Activated T-cell treated with anti-CD3 and anti-CD28 coated beads for 24 hours (primary cell): ENCODE measurements around the gene C1QTNF8.
"Not testable (repeated sequence)": the region's sequence is repeated elsewhere in the genome, so short reads cannot be mapped to it uniquely, and the experiment has no call there.

Source experiments
- DNase-seq: peaks from one replicate; pipeline ENCODE4 v3.0.0-alpha.2; 2020; ENCODE audit warnings: low read depth

Gene C1QTNF8

DNA sequence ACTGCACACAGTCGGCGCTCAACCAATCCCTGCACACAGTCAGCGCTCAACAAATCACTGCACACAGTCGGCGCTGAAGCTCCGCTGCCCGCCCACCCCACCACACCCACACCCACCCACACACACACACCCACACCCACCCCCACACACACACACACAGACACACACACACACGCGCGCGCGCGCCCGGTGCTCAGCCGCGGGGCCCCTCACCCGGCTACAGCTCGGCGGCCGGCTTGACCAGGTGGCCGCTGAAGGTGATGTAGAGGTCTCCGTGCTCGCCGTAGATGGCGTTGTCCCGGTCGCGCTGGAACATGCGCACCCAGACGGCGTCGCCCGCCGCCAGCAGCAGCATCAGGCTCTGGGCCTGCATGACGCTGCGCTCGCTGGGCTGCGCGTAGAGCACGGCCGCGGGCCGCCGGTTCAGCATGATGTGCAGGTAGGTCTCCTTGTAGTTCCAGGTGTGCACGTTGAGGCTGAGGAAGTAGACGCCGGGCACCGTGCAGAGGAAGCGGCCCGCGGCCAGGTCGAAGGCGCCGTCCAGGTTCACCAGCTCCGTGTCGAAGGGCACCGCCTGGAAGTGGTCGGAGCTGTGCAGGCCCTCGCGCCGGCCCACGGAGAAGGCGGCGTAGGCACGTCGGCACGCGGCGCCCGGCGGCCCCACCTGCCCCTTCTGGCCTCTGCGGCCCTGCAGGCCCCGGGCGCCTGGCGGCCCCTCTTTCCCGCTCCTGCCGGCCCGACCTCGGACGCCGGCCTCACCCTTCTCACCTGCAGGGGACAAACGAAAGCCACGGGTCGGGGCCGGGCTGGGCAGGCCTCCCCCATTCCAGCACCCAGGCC, 2.5 kb downstream of the C1QTNF8 start:
- DNase-seq, result no peak

DNA sequence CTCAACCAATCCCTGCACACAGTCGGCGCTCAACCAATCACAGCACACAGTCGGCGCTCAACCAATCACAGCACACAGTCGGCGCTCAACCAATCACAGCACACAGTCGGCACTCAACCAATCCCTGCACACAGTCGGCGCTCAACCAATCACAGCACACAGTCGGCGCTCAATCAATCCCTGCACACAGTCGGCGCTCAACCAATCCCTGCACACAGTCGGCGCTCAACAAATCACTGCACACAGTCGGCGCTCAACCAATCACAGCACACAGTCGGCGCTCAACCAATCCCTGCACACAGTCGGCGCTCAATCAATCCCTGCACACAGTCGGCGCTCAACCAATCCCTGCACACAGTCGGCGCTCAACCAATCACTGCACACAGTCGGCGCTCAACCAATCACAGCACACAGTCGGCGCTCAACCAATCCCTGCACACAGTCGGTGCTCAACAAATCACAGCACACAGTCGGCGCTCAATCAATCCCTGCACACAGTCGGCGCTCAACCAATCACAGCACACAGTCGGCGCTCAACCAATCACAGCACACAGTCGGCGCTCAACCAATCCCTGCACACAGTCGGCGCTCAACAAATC, 3.3 kb downstream of the C1QTNF8 start:
- DNase-seq, result not testable (repeated sequence)

DNA sequence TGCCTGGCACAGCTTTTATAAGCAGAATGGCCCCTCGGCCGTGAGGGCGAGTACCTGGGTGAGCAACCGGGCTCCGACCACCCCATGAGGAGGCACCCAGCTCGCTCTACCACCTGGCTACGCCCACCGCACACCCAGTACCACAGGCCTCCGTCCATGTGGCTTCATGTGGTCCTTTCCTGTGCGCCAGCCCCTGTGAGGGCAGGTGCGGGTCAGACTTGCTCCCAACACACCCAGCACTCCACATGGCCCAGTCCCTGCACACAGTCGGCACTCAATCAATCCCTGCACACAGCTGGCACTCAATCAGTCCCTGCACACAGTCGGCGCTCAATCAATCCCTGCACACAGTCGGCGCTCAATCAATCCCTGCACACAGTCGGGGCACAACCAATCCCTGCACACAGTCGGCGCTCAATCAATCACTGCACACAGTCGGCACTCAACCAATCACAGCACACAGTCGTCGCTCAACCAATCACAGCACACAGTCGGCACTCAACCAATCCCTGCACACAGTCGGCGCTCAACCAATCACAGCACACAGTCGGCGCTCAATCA, 4.0 kb downstream of the C1QTNF8 start:
- no peak for DNase-seq

DNA sequence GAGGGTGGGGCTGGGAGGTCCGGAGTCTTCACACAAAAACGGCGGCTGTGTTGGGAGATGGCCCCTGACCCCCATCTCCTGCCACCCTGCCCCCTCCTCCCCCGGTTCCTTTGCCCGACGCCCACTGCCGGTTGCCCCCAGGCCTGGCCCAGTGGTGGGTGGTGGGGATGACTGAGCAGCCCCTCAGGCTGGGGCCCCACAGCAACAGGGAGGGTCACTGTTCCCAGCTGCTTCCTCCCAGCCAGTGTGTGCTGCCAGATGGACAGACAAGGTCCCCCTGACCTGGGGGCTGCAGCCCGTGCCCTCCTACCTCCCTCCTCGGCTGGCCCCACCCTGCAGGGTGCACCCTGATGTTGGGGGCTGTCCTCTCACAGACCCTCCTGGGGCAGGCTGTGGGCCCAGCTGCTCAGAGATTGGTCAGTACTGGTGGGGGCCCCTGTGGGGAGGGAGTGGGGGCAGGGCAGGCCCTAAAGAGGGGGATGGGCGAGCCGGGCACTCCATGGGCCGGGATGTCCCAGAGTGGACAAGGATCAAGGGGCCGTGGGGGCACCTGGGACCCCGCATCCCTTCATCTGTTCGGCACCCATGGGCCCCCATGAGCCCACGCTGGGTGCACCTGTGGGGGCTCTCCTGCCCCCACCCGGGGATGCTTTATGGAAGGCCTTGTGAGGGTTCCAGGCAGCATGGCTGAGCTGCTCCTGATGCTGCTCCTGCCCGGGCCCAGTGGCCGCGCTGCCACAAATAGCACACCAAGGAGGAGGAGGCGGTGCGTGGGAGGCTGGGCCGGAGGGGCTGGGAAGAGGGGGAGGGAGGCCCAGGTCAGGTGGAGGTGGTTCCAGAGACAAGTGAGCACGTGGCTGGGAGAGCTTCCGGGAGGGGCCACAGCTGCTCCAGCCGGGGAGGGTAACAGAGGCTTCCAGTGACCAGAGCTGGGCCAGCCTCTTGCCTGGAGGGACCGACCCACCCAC, 5.1 kb downstream of the C1QTNF8 start:
- no peak for DNase-seq

DNA sequence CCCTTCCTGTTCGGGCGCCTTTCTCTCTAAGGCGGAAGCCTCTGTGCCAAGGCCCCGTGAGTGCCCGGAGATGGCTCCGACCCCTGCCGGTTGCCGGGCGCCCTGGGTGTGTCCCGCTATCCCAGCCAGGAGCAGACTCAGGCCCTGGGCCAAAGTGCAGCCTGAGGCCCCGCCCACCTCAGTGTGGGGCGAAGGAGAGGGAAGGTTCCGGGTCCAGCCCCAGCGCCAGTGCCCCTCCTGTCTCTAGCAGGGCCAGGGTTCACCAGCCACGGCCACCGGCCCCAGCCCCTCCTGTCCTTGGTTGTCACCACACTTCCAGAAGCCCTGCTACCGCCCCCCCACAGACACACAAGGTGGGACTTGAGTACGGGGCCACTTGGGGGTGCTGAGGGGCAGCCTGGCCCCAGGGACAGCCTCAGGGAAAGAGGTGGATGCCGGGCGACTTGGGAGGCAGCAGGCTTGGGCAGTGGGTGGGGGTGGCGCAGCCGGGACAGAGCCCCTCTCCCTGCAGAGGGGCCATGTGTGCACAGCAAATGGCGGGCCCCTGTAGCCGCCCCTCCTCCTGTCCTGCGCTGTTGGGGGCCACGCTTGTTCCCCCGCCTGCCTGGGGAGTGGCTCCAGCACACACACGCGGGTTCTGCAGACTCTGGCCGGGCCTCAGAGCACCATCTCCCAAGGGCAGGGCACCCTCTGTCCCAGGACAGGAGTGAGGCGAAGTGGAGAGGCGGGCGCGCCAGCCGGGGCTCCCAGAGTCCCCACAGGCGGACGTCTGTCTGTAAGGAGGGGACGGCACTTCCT, 6.0 kb downstream of the C1QTNF8 start:
- DNase-seq, result no peak

DNA sequence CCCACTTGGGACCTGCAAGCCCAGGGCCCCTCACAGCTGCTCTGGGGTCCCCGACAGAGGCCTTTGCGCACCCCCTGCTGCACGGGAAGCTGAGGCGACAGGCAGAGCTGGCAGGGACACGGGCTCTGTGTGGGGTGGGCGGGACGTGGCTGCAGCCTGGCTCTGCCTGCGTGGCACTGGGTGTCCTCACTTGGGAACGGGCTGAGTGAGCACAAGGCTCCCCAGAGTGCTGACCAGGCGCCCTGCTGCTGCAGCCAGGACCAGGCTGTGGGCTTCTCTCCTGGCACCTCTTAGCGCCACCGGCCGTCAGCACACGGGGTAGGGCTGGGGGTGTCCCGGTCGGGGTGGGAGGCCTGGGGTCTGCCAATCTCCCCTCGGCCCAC, 6.6 kb downstream of the C1QTNF8 start:
- DNase-seq, result no peak

DNA sequence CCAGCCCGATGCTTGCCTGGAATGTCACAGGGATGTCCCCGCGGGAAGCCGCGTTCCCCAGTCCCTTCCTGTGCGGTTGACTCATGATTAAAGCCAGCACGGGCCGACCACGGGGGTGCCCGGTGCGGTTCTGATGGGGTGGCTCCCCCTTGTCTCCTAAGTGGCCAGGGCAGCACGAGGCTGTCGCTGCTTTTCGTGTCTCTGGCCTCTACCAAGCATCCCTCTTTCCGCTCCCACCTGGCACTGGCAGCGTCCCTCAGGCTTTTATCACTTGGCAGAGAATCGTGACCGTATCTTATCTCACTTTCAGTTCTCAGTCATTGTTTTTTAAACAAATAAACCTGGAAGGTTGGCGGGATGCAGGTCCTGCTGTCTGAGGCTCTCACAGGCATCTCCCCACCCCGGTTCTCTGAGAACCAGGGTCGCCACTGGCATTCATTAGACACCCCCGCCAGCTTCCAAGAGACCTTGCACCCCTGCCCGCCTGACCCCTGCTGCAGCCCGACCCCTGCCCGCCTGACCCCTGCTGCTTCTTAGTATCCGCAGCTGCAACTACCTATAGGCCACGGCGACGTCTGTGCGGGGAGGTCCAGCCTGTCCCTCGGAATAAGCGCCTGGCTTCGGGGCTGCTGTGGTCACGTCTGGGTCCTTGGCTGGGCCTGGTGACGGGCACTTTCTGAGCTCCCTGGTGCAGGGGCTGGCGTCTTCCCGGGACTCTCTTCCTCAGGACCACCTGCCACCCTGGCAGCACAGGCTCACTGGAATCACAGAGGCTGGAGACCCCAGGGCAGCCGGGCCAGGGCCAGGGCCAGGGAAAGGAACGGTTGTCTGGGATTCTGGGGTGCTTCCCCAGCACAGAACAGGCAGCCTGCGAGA, 7.5 kb downstream of the C1QTNF8 start:
- no peak for DNase-seq

DNA sequence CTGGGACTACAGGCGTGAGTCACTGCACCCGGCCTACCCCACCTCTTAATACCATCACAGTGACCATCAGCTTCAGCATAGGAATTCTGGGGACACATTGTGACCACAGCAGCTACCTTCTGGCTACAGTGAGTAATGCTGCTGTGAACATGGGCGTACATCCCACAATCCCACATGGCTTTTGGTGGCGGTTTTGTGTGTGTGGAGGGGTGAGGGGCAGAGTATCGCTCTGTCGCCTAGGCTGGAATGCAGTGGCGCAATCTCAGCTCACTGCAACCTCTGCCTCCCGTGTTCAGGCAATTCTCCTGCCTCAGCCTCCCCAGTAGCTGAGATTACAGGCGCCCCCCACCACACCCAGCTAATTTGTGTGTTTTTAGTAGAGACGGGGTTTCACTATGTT, 9.6 kb downstream of the C1QTNF8 start:
- not testable (repeated sequence) for DNase-seq

DNA sequence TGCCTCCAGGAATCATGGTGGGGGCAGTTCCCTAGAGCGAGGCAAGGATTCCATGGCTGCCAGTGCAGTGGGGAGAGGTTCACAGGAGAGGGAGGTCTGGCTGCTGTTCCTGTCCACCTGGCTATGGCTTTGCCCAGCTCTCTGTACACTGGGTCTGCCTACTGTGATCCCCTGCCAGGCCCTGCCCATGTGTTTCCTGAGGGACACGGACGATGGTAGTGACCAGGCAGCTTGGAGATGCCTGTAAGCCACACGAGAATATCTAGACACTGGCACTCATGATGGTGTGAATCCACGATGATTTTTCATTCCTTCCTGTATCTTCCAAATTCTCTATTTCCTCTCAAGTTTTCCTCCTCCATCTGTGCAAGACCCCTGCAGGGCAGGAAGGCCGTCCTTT, 11.1 kb downstream of the C1QTNF8 start:
- DNase-seq, result no peak

DNA sequence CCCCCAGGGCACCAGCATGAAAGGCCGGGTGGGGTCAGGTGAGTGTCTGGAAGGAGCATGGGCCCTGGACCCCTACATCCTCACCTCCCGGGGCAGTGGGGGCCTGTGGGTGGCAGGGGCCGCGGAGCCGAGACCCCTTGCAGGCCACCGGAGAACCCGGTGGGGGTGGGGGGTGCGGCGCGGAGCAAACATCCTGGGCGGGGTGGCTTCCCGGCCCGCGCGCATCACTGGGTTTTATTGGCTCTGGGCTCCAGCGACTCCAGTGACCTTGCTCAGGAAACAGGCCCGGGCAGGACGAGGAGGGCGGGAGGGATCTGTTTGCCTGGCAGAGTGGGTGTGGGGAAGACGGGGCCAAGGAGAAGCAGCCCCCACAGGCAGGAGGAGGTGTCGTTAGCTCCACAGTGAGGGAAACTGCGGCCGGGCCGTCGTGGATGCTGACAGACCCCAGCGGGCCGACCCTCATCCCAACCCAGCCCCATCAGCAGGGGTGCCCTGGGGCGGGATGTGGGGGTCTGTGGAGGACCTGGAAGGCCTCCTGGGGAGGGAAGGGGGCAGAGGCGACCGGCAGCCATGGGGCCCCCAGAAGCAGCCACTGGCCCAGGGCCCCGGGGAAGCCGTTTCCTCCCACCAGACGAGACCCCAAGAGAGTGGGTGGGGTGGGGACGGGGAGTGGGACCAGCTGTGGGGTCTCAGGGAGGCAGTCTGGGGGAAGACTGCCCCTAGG, 12.9 kb downstream of the C1QTNF8 start:
- DNase-seq, result no peak

DNA sequence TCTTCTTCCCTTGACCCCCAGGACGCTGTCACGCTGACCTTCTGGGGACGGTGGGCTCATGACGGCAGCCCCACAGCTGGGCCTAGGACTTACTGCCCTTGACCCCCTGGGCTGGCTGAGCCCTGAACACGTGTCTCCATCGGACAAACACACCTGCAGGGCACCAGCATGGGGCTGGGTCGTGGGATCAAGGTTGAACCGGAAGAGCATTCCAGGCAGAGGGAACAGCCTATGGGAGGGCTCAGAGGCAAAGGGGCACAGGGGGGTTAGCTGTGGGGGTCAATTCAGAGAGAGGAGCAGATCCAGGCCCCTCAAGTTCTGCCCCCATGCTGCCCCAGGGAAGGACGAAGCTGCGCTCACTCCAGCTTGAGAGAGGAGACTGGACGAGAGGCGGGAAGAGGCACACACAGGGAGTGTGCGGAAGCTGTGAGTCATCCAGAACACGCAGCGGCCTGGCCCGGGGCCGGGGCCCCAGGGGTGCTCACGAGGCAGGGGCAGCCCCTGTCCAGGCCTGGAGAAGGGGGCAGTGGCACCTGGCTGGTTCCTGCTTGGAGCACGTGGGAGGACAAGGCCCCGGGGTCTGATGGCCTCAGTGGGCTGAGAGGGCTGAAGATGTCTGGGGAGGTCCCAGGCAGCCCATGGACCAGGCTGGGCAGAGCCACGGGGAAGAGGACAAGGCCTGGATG, 13.6 kb downstream of the C1QTNF8 start:
- no peak for DNase-seq

DNA sequence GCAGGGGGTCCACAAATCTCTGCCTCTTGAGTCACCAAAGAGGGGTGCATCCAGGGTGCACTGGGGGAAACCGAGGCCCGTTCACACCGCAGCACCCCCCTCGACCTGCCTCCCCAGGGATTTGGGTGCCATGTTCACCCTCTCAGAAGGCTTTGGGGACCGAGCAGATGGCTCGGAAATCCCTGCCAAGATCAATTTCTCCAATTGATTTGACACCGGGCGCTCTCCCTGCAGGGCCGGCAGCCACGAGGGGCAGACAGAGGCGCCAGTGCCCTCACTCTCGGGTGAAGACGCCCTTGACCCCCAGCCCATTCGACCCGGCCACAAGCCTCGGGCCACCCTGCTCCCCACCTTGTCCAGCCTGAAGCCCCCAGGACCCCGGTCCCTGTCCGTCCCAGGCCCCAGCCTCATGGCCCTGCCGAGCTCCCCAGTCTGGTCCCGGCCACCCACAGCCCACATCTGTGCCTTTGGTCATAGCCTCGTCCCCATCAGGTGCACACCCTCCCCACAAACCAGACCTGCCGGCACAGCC, 14.2 kb downstream of the C1QTNF8 start:
- DNase-seq, result no peak

DNA sequence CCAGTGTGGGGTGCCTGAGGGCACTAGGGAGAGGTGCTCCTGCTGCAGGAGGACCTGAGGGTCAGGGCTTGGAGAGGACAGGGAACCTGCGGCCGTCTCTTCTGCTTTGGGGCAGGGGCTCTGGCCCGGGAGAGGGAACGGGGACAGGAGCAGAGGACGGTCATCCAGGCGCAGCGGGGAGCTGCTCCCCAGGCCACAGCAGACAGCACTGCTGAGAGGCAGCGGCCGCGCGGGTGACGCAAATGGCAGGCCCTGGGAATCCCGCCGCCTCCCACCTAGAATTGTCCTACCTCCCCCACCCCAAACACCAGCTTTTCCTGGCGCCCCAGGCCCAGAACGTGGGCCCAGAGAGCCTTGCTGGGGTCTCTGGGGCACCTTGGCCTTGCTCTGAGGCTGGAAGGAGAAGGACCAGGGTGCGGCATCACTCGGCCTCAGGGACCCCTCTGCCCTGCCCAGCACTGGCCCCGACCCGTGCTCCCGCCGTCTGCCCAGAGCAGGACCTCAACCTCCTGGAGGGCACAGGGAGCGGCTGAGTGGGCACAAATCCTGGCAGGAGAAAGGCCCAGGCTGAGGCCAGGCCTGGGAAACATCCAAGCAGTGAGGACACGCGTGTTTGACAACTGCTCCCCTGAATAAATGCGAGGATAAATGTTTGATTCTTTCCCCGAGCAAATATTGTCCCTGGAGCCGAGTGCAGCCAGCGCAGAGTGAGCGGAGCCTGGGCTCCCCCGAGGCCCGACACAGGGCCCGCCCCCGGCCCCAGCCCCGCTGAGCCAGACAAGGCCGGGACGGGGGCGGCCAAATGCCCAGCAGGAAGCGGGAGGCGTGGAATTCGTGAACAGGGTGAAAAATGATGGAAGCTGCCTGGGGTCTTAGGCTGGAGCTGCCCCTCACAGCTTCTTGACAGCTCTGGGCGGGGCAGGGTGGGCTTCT, 15.0 kb downstream of the C1QTNF8 start:
- DNase-seq, result no peak

DNA sequence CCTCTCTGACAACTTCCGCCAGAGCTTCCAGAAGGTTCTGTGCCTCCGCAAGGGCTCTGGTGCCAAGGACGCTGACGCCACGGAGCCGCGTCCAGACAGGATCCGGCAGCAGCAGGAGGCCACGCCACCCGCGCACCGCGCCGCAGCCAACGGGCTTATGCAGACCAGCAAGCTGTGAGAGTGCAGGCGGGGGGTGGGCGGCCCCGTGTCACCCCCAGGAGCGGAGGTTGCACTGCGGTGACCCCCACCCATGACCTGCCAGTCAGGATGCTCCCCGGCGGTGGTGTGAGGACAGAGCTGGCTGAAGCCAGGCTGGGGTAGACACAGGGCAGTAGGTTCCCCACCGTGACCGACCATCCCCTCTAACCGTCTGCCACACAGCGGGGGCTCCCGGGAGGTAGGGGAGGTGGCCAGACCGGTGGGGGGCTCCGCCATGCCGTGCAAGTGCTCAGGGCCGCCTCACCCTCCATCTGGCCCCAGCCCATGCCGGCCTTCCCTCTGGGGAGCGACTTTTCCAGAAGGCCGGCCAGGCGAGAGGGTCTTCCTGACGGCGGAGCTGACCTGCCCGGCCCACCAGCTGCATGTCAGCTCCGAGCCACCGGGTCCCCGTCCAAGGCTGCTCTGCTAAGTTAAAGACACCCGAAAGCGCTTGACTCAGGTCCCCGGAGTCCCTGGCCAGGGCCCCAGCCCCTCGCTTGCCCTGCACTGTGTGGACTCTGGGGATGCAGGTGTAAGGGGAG, 16.1 kb downstream of the C1QTNF8 start:
- no peak for DNase-seq

DNA sequence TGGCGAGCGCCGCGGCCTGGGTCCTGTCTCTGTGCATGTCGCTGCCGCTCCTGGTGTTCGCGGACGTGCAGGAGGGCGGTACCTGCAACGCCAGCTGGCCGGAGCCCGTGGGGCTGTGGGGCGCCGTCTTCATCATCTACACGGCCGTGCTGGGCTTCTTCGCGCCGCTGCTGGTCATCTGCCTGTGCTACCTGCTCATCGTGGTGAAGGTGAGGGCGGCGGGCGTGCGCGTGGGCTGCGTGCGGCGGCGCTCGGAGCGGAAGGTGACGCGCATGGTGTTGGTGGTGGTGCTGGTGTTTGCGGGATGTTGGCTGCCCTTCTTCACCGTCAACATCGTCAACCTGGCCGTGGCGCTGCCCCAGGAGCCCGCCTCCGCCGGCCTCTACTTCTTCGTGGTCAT, 16.7 kb downstream of the C1QTNF8 start:
- DNase-seq, result no peak

DNA sequence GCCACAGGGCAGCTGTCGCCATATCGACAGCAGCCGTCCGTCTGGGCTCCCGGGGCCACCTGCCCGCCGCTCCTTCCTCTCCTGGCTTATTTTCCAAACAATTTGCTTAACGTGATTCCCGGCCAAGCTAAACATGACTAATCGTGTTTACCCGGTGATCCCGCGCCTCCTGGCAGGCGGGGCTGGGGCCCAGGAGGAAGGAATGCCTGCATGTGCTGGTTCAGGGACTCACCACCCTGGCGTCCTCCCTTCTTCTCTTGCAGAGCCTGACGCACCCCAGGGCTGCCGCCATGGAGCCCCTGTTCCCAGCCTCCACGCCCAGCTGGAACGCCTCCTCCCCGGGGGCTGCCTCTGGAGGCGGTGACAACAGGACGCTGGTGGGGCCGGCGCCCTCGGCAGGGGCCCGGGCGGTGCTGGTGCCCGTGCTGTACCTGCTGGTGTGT, 17.4 kb downstream of the C1QTNF8 start:
- no peak for DNase-seq
